RWPE1 (cell line): Measurements from ENCODE around the gene ROR1.

Experiments used
- CTCF ChIA-PET: fragments of 350-600 bp; sonication (Branson Sonifier 250); formaldehyde crosslinking; extraction: SDS; loops from one replicate; lab custom pipeline; 2021; lab: Yijun Ruan, JAX
- POLR2A ChIA-PET: fragments of 400-600 bp; formaldehyde crosslinking; extraction: SDS; loops from one replicate; lab custom pipeline; 2020; ENCODE audit warnings: antibody characterized with exemption; ENCODE audit not compliant: low non-redundant PET; lab: Yijun Ruan, JAX
- DNase-seq: peaks from one replicate; pipeline ENCODE4 v3.0.0; 2012; ENCODE audit warnings: low spot score
- H3K27ac ChIP-seq: fragments of 450-650 bp; 2 replicates; pipeline ENCODE4 v1.5.1; 2017
- CTCF ChIP-seq: fragments of 450-650 bp; conservative IDR thresholded peaks from 2 replicates; pipeline ENCODE4 v1.5.1; 2017; ENCODE audit warnings: low read depth, mild to moderate bottlenecking

The ROR1 gene

GRCh38 chr1:64107118-64107519 lies 333.3 kb downstream of the ROR1 start:
- POLR2A ChIA-PET = no interaction called here
- CTCF ChIA-PET = interaction anchor here (0.6 kb wide), 1 partner anchor 9 kb away, joined by 5 read pairs; no protein-coding TSS in a partner anchor
- no peak overlapping the region for H3K27ac ChIP-seq
- TF ChIP-seq CTCF = no peak
- no peak for DNase-seq

- no peak for TF ChIP-seq CTCF
- no peak overlapping the region for H3K27ac ChIP-seq
- ChIA-PET POLR2A (no interaction called here), CTCF (interaction anchor here (0.6 kb wide), 1 partner anchor 10 kb away, joined by 5 read pairs; no protein-coding TSS in a partner anchor)
- no peak for DNase-seq
These were observed 333.8 kb downstream of the ROR1 start for GRCh38 chr1:64107632-64108031.

- CTCF ChIA-PET = no interaction called here
- DNase-seq = no peak
- no peak for TF ChIP-seq CTCF
- no peak overlapping the region for H3K27ac ChIP-seq
- POLR2A ChIA-PET = no interaction called here
These were observed 337.3 kb downstream of the ROR1 start for GRCh38 chr1:64110924-64111777.

- POLR2A ChIA-PET = no interaction called here
These were observed 338.0 kb downstream of the ROR1 start for GRCh38 chr1:64111787-64112186.

GRCh38 chr1:64112281-64112680 lies 338.5 kb downstream of the ROR1 start:
- no peak for TF ChIP-seq CTCF
- CTCF ChIA-PET = interaction anchor here (0.6 kb wide), 1 partner anchor 16 kb away, joined by 5 read pairs; no protein-coding TSS in a partner anchor
- no peak overlapping the region for H3K27ac ChIP-seq
- peak; percentile 70 for DNase-seq
- POLR2A ChIA-PET = no interaction called here

More at GRCh38 chr1:64111787-64112186, 338.0 kb downstream of the ROR1 start:
- peak; percentile 35 for DNase-seq
- CTCF ChIA-PET = interaction anchor here (0.6 kb wide), 1 partner anchor 17 kb away, joined by 5 read pairs; no protein-coding TSS in a partner anchor
- TF ChIP-seq CTCF = no peak
- H3K27ac ChIP-seq = no peak overlapping the region

GRCh38 chr1:64114012-64114525 lies 340.3 kb downstream of the ROR1 start:
- H3K27ac ChIP-seq = no peak overlapping the region
- ChIA-PET POLR2A (no interaction called here), CTCF (no interaction called here)
- no peak for DNase-seq
- TF ChIP-seq CTCF = no peak
